IMR-90 (cell line): ENCODE measurements around the gene MYOZ3.

Experiments used
- CEBPB ChIP-seq: IDR thresholded peaks from 2 replicates; pipeline ENCODE4 v1.6.1; 2012; ENCODE audit warnings: low read depth, low read length, improper control_type of control experiment
- CTCF ChIP-seq: conservative IDR thresholded peaks from 2 replicates; pipeline ENCODE4 v1.5.1; 2012; ENCODE audit warnings: mild to moderate bottlenecking, low read depth, low read length, improper control_type of control experiment

DNA sequence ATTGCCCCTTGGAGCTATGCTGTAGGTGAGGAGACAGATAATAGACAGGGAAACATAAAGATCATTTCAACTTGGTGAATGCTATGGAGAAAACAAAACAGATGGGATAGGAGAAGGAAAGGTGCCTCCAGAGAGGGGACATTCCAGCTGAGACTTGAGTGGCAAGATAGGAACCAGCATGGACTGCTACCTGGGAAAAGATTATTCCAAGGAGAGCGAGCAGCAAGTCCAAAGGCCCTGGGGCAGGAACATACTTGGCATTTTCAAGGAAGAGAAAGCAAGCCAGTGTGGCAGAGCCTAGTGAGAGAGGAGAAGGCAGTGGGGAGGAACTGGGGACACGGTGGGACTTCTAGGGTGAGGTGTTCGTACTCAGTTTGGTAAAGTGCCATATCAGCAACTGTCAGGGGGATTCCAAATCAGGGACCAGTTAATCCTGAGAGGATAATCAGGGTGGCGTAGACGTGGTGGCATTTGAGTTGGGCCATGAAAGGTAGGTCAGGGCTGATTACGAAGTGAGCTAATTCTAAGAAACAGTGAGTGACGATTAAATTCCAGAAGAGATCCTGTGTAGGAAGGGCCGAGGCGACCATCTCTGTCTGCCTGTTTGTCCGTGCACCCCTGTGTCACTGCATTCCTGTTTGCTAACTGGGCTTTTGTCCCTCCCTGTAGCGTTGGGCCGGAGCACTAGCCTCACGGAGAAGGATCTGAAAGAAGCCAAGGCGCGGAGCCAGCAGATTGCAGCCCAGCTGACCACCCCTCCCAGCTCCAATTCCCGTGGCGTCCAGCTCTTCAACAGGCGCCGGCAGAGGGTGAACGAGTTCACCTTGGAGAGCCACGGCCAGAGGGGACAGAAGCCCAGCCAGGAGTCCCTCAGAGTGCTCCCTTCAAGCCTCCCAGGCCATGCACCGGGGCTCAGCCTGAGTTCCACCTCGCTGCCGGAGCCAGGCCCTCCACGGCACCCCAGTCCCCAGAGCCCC lies 13.5 kb upstream of the MYOZ3 start:
- TF ChIP-seq CEBPB, result no peak
- no peak for TF ChIP-seq CTCF
